ENCODE results near the gene PUM1. TPM values are rescaled to one million over a fixed set of nuclear protein-coding genes. Genes with fewer than 3 reads are reported as not detected.
A peak's percentile ranks its signal among the peaks of the same experiment; 100 is the strongest.

The PUM1 gene
- total RNA-seq, 2 donors from 2014 or later = 70.4 to 97.9 TPM

- no peak for TF ChIP-seq CTCF (IDR thresholded peaks at IDR 0.05)
- ATAC-seq (ENCODE audit: insufficient number of reproducible peaks, low FRiP score, low read depth) (no peak), DNase-seq (ENCODE audit: low spot score) (no peak)
Observed at GRCh38 chr1:30895382-30895943, 170.1 kb downstream of the PUM1 start.

GRCh38 chr1:30894508-30894973 is 171.0 kb downstream of the PUM1 start:
- Histone ChIP-seq H3K27ac (no peak overlapping the region), H3K27me3 (replicated peaks; ENCODE audit: insufficient read depth) (no peaks in the 10 kb centered on the region), H3K36me3 (no peaks in the 10 kb centered on the region), H3K4me3 (no peak overlapping the region), H3K9me3 (no peaks in the 10 kb centered on the region), H3K4me1 (ENCODE audit: control insufficient read depth in 1 of 2, low read depth in 2 of 2) (peaks cover 5 to 69% of the 10 kb centered on the region in 2 donors)
- no peak for DNase-seq (ENCODE audit: low spot score)
- no peak for TF ChIP-seq CTCF (IDR thresholded peaks at IDR 0.05)
- no peak for ATAC-seq (ENCODE audit: insufficient number of reproducible peaks, low FRiP score, low read depth)

More at GRCh38 chr1:30895382-30895943, 170.1 kb downstream of the PUM1 start:
- Histone ChIP-seq H3K36me3 (no peaks in the 10 kb centered on the region), H3K9me3 (no peaks in the 10 kb centered on the region), H3K4me3 (no peak overlapping the region), H3K4me1 (ENCODE audit: control insufficient read depth in 1 of 2, low read depth in 2 of 2) (peaks cover 5 to 67% of the 10 kb centered on the region in 2 donors), H3K27ac (peak overlapping the region in 1 of 2 donors; percentile 14), H3K27me3 (replicated peaks; ENCODE audit: insufficient read depth) (no peaks in the 10 kb centered on the region)

DNA sequence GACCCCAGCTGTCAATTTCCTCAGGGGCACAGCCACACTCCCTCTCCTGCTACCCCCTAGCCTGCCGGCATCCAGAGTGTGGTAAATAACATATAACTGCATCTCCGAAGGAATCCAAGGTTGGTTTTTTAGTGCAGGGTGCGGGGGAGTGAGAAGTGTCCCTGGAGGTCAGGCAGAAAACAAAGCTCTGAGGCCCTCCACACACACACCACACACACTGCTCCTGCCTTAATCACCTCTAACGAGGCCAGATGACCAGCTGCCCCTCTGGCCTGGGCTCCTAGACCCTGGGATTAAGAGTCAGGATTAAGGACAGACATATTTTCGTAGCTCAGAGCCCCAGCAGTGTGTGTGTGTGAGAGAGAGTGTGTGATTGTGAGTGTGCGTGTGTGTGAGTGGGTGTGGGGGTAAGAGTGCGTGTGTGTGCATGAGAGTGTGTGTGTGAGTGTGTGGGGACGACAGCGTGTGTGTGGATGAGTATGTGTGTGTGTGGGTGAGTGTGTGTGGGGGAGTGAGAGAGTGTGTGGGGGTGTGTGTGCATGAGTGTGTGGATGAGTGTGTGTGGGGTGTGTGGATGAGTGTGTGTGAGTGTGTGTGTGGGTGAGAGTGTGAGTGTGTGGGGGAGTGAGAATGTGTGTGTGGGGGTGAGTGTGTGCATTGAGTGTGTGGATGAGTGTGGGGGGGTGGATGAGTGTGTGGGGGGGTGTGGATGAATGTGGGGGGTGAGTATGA is 171.6 kb downstream of the PUM1 start:
- H3K27ac ChIP-seq = no peak overlapping the region
- no peaks in the 10 kb centered on the region for H3K36me3 ChIP-seq
- peaks cover 5 to 75% of the 10 kb centered on the region in 2 donors for H3K4me1 ChIP-seq (ENCODE audit: control insufficient read depth in 1 of 2, low read depth in 2 of 2)
- no peak for TF ChIP-seq CTCF (IDR thresholded peaks at IDR 0.05)
- DNase-seq (ENCODE audit: low spot score) (no peak), ATAC-seq (ENCODE audit: insufficient number of reproducible peaks, low FRiP score, low read depth) (no peak)
- H3K9me3 ChIP-seq = no peaks in the 10 kb centered on the region
- H3K27me3 ChIP-seq (replicated peaks; ENCODE audit: insufficient read depth) = no peaks in the 10 kb centered on the region
- H3K4me3 ChIP-seq = no peak overlapping the region

DNA sequence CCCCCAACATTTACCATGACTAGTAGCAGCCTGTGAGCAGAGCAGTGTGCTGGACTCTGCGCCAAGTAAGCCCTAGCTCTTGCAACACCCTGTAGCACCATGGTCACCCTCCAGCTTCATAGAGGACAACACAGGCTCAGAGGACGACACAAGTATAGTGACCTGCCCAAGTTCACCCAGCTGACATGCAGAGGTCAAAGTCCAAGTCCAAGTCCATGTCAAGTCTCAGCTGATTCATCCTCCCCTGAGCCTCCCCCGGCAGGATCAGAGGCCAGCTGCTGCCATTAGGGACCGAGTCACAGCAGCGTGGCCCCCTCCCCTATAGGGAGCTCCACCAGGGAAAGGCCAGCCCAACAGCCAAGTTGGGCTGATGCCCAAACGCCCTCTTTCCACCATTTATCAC is 172.8 kb downstream of the PUM1 start:
- no peak for DNase-seq (ENCODE audit: low spot score)
- no peak overlapping the region for H3K4me3 ChIP-seq
- H3K36me3 ChIP-seq = no peaks in the 10 kb centered on the region
- no peaks in the 10 kb centered on the region for H3K27me3 ChIP-seq (replicated peaks; ENCODE audit: insufficient read depth)
- no peak for ATAC-seq (ENCODE audit: insufficient number of reproducible peaks, low FRiP score, low read depth)
- TF ChIP-seq CTCF (IDR thresholded peaks at IDR 0.05) = no peak
- no peaks in the 10 kb centered on the region for H3K9me3 ChIP-seq
- H3K27ac ChIP-seq = no peak overlapping the region
- H3K4me1 ChIP-seq (ENCODE audit: control insufficient read depth in 1 of 2, low read depth in 2 of 2) = peaks cover 17 to 77% of the 10 kb centered on the region in 2 donors

DNA sequence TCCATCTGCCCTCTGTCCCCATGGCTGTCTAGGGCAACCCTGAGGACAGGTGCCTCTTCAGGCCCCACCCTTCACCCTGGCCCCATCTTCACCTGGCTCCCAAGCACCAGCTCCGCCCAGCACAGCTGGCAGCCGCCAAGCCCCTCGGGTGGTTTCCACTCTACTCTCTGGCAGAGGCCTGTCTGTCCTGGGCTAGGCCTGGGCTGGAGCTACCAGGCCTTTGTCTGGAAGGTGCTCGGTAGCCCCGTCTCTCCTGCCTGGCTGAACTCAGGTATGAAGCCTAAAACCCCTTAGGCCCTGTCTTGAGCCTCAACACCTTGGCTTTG is 174.3 kb downstream of the PUM1 start:
- no peak for ATAC-seq (ENCODE audit: insufficient number of reproducible peaks, low FRiP score, low read depth)
- peaks cover 19 to 77% of the 10 kb centered on the region in 2 donors for H3K4me1 ChIP-seq (ENCODE audit: control insufficient read depth in 1 of 2, low read depth in 2 of 2)
- no peaks in the 10 kb centered on the region for H3K27me3 ChIP-seq (replicated peaks; ENCODE audit: insufficient read depth)
- no peaks in the 10 kb centered on the region for H3K9me3 ChIP-seq
- no peak for DNase-seq (ENCODE audit: low spot score)
- H3K36me3 ChIP-seq = no peaks in the 10 kb centered on the region
- TF ChIP-seq CTCF (IDR thresholded peaks at IDR 0.05) = no peak
- H3K4me3 ChIP-seq = no peak overlapping the region
- peak overlapping the region in 1 of 2 donors; percentile 17 for H3K27ac ChIP-seq
